ENCODE results near the gene LRRC2. TPM values are rescaled to one million over a fixed set of nuclear protein-coding genes. Genes with fewer than 3 reads are reported as not detected.

LRRC2 gene
- total RNA-seq, 1 experiment from 2014 or later: 2.6 TPM

DNA sequence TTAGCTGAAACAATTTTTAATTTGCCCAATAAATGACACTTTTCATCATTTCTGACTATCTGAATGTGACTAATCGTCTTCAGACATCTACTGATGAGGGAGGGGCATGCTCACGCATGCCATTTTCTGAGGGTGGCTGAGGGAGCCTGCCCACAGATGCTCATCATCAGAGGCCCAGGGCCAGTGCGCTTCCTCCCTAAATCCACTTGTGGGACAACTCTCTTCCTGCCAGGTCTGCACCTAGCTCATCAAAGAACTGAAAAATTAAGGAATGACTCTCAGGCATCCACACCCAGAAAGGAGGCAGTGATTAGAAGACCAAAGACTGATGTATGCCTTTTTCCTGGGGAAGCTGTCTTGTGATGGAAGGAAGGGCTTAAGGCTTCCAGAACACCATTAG lies 45.6 kb downstream of the LRRC2 start:
- no peak overlapping the region for H3K4me3 Mint-ChIP-seq
- TF ChIP-seq, protein P1, sequence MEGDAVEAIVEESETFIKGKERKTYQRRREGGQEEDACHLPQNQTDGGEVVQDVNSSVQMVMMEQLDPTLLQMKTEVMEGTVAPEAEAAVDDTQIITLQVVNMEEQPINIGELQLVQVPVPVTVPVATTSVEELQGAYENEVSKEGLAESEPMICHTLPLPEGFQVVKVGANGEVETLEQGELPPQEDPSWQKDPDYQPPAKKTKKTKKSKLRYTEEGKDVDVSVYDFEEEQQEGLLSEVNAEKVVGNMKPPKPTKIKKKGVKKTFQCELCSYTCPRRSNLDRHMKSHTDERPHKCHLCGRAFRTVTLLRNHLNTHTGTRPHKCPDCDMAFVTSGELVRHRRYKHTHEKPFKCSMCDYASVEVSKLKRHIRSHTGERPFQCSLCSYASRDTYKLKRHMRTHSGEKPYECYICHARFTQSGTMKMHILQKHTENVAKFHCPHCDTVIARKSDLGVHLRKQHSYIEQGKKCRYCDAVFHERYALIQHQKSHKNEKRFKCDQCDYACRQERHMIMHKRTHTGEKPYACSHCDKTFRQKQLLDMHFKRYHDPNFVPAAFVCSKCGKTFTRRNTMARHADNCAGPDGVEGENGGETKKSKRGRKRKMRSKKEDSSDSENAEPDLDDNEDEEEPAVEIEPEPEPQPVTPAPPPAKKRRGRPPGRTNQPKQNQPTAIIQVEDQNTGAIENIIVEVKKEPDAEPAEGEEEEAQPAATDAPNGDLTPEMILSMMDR (conservative IDR thresholded peaks at IDR 0.05): no peak
- DNase-seq: no peak
- Histone ChIP-seq H3K14ac (ENCODE audit: insufficient read depth, low read length) (no peak overlapping the region), H3K23me2 (ENCODE audit: insufficient read length, low read depth, low read length, poor library complexity, severe bottlenecking) (no peaks in the 10 kb centered on the region), H3K9ac (ENCODE audit: extremely low read depth, insufficient read length, low read length) (no peak overlapping the region), H3K9me3 (ENCODE audit: control insufficient read depth, low read depth, low read length) (no peaks in the 10 kb centered on the region), H2BK120ac (ENCODE audit: low read depth, low read length, poor library complexity, severe bottlenecking) (no peak overlapping the region), H2BK12ac (ENCODE audit: insufficient read length, low read depth, low read length) (no peak overlapping the region), H3K79me2 (ENCODE audit: insufficient read depth, low read length) (no peaks in the 10 kb centered on the region), H2BK20ac (ENCODE audit: low read depth, low read length, poor library complexity, severe bottlenecking) (no peak overlapping the region), H3K56ac (ENCODE audit: insufficient read length, low read depth, low read length) (no peak overlapping the region), H4K8ac (replicated peaks; ENCODE audit: insufficient read length, low read depth, low read length) (no peak overlapping the region), H3K23ac (ENCODE audit: insufficient read length, low read depth, low read length) (no peak overlapping the region), H4K91ac (ENCODE audit: insufficient read length, low read depth, low read length) (no peak overlapping the region), H2BK15ac (ENCODE audit: low read depth, low read length) (no peak overlapping the region), H2AFZ (ENCODE audit: low read length) (no peak overlapping the region), H3K4me1 (ENCODE audit: insufficient read depth, low read length) (no peaks in the 10 kb centered on the region), H2AK5ac (ENCODE audit: insufficient read length, low read length) (no peak overlapping the region), H3T11ph (ENCODE audit: low read length) (no peak overlapping the region), H2BK5ac (ENCODE audit: insufficient read length, low read length) (no peak overlapping the region), H3K18ac (ENCODE audit: insufficient read length, low read depth, low read length) (no peak overlapping the region), H3K27me3 (ENCODE audit: insufficient read depth, low read length) (no peaks in the 10 kb centered on the region), H3K4me2 (ENCODE audit: insufficient read depth, insufficient read length, low read length) (no peak overlapping the region), H4K5ac (ENCODE audit: insufficient read length, low read depth, low read length) (no peak overlapping the region), H3K27ac (ENCODE audit: insufficient read length, low read depth, low read length) (no peak overlapping the region), H3K4ac (ENCODE audit: low read depth, low read length) (no peak overlapping the region), H4K20me1 (ENCODE audit: control insufficient read depth, insufficient read depth, insufficient read length) (no peaks in the 10 kb centered on the region), H3K79me1 (ENCODE audit: insufficient read depth, low read depth, low read length, poor library complexity, severe bottlenecking) (no peaks in the 10 kb centered on the region)
- 0 out of 7 replicates have a peak, but pooled peaks cover 0 to 3% (median 0%) of the 10 kb centered on the region in 3 experiments for H3K36me3 Mint-ChIP-seq (ENCODE audit: insufficient read depth in 1 of 3, low read depth in 3 of 3)
- no peaks in the 10 kb centered on the region for H3K27me3 Mint-ChIP-seq (ENCODE audit: low read depth)
- WGBS (ENCODE audit: extremely low coverage, insufficient read length, low lambda C conversion rate): no CpG with 5 or more reads among the region's 3 CpGs
- H3K27ac Mint-ChIP-seq: peak overlapping the region in 1 of 3 experiments; percentile 27; a peak in 1 of 7 replicates
- peaks cover 7% of the 10 kb centered on the region in 2 experiments; a peak in 3 of 4 replicates for H3K4me1 Mint-ChIP-seq
- no peaks in the 10 kb centered on the region for H3K9me3 Mint-ChIP-seq
